K562 (cell line): ENCODE measurements around the gene HOXA7. TPM values are rescaled to one million over a fixed set of nuclear protein-coding genes. Genes with fewer than 3 reads are reported as not detected.

Experiments
- ATAC-seq: fragments of 200-7000 bp; cut with Tn5 transposase; 3 replicates; pipeline ENCODE4 v1.9.1; 2020; ENCODE audit warnings: moderate library complexity
- BruUV-seq: library from RNA; stranded (reverse); fragments of 400-500 nt; replicated peaks from 2 replicates; lab custom pipeline; 2021; lab: Mats Ljungman, UMichigan
- CTCF ChIA-PET: fragments of 300-600 bp; formaldehyde crosslinking; extraction: SDS; loops from one replicate; lab custom pipeline; 2021; ENCODE audit warnings: low intra/inter-chr PET ratio; lab: Yijun Ruan, JAX
- POLR2A ChIA-PET: fragments of 300-600, 350-650 bp; sonication (Branson Sonifier 250); formaldehyde crosslinking; extraction: SDS; loops from one replicate; lab custom pipeline; 2021; ENCODE audit warnings: antibody characterized with exemption, inconsistent platforms; lab: Yijun Ruan, JAX
- DNase-seq, 4 experiments: peaks; one replicate each; pipeline versions ENCODE4 v3.0.0 to v3.0.0-alpha.2; 2011 to 2018; ENCODE audit warnings: low spot score in 3 of 4, mixed read lengths in 3 of 4; ENCODE audit errors: extremely low read depth in 1 of 4
- FAIRE-seq: peaks from 2 replicates; lab custom pipeline; 2011; peaks lifted over from hg19 to GRCh38; lab: Jason Lieb, UNC
- H2AFZ ChIP-seq: 2 replicates; pipeline ENCODE4 v1.6.0; 2011; ENCODE audit warnings: low read depth, low read length, control low read depth, inconsistent platforms
- H3K27ac ChIP-seq: fragments of 200-600 bp; 3 replicates; pipeline ENCODE4 v1.8.0; 2011; ENCODE audit warnings: low read depth, mild to moderate bottlenecking, control low read depth, inconsistent platforms, low read length, moderate library complexity, mixed read lengths; ENCODE audit errors: extremely low read depth
- H3K27me3 ChIP-seq, 2 experiments: fragments of 300-600 bp in 1 of 2; 2 replicates in 1 of 2; 3 replicates in 1 of 2; pipeline versions ENCODE4 v1.6.0 to v1.8.0; 2011; ENCODE audit warnings: inconsistent platforms in 2 of 2, low read length in 2 of 2, mild to moderate bottlenecking in 1 of 2, mixed read lengths in 1 of 2, moderate library complexity in 1 of 2; ENCODE audit not compliant: control insufficient read depth in 2 of 2, insufficient read depth in 2 of 2
- H3K36me3 ChIP-seq: fragments of 300-600 bp; 3 replicates; pipeline ENCODE4 v1.8.0; 2011; ENCODE audit warnings: mild to moderate bottlenecking, low read length, inconsistent platforms; ENCODE audit not compliant: control insufficient read depth, insufficient read depth
- H3K4me1 ChIP-seq, 2 experiments: fragments of 200-600 bp in 1 of 2; replicated peaks in 1 of 2; 2 replicates in 1 of 2; 3 replicates in 1 of 2; pipeline versions ENCODE4 v1.5.1 to v1.8.0; 2011; ENCODE audit warnings: inconsistent platforms in 2 of 2, low read length in 2 of 2, mild to moderate bottlenecking in 1 of 2, mixed read lengths in 1 of 2, moderate library complexity in 1 of 2; ENCODE audit not compliant: control insufficient read depth in 2 of 2, insufficient read depth in 2 of 2
- H3K4me2 ChIP-seq: 2 replicates; pipeline ENCODE4 v1.6.1; 2011; ENCODE audit warnings: low read length, control low read depth, inconsistent platforms, mixed read lengths; ENCODE audit not compliant: insufficient read depth
- H3K4me3 ChIP-seq: fragments of 200-600 bp; sonication (generic), shearing (Covaris generic); 2 replicates; pipeline ENCODE4 v1.5.1; 2016; ENCODE audit warnings: control low read depth, inconsistent platforms
- H3K79me2 ChIP-seq: fragments of 200-600 bp; 3 replicates; pipeline ENCODE4 v1.8.0; 2011; ENCODE audit warnings: low read length, inconsistent platforms; ENCODE audit not compliant: control insufficient read depth, insufficient read depth
- H3K9ac ChIP-seq, 2 experiments: 2 replicates each; pipeline versions ENCODE4 v1.6.0 to v1.6.1; 2011; ENCODE audit warnings: low read depth in 2 of 2, low read length in 2 of 2, control low read depth in 1 of 2, inconsistent platforms in 1 of 2, mild to moderate bottlenecking in 1 of 2, mixed read lengths in 1 of 2; ENCODE audit not compliant: insufficient read depth in 1 of 2
- H3K9me1 ChIP-seq: one replicate; pipeline ENCODE4 v1.6.0; 2011; ENCODE audit warnings: inconsistent platforms, mild to moderate bottlenecking, low read length, moderate library complexity; ENCODE audit not compliant: control insufficient read depth, insufficient read depth
- H3K9me3 ChIP-seq: replicated peaks from 2 replicates; pipeline ENCODE4 v1.5.1; 2011; ENCODE audit warnings: low read depth, low read length, inconsistent platforms; ENCODE audit not compliant: control insufficient read depth, insufficient read depth
- H4K20me1 ChIP-seq: replicated peaks from 2 replicates; pipeline ENCODE4 v1.6.1; 2011; ENCODE audit warnings: low read length, inconsistent platforms, mixed read lengths; ENCODE audit not compliant: control insufficient read depth, insufficient read depth
- CC2D1A ChIP-seq: fragments of 450-650 bp; IDR thresholded peaks from 2 replicates; pipeline ENCODE4 v1.6.1; 2017; ENCODE audit warnings: mild to moderate bottlenecking
- CHD2 ChIP-seq: IDR thresholded peaks from 2 replicates; pipeline ENCODE4 v1.6.1; 2011; ENCODE audit warnings: low read depth, low read length
- CTCF ChIP-seq, 3 experiments: IDR thresholded peaks in 2 of 3; conservative IDR thresholded peaks in 1 of 3; 2 replicates each; pipeline ENCODE4 v1.5.1; 2011 to 2012; ENCODE audit warnings: low read length in 3 of 3, mild to moderate bottlenecking in 3 of 3, control low read depth in 2 of 3, improper control_type of control experiment in 1 of 3, inconsistent platforms in 1 of 3, low read depth in 1 of 3, mixed read lengths in 1 of 3, moderate library complexity in 1 of 3; ENCODE audit not compliant: insufficient read depth in 2 of 3
- ESRRA ChIP-seq: fragments of 450-650 bp; IDR thresholded peaks from 2 replicates; pipeline ENCODE4 v1.6.1; 2014; ENCODE audit warnings: low read depth, mild to moderate bottlenecking, moderate library complexity, borderline replicate concordance
- FOXK1 ChIP-seq: sonication (generic); formaldehyde crosslinking; IDR thresholded peaks from 2 replicates; pipeline ENCODE4 v1.8.0; 2022; ENCODE audit warnings: missing genetic modification reagents, mild to moderate bottlenecking, borderline replicate concordance
- HNRNPUL1 ChIP-seq: fragments of 200-400 bp; formaldehyde crosslinking; IDR thresholded peaks from 2 replicates; pipeline ENCODE4 v1.6.1; 2017; ENCODE audit warnings: low read length
- HOXB6 ChIP-seq: fragments of 250-450 bp; sonication (Bioruptor Pico); IDR thresholded peaks from 2 replicates; pipeline ENCODE4 v1.5.1; 2022; ENCODE audit warnings: mild to moderate bottlenecking, borderline replicate concordance
- KDM4B ChIP-seq, 2 experiments: fragments of 450-650 bp in 1 of 2; sonication (generic) in 1 of 2; IDR thresholded peaks; 2 replicates each; pipeline ENCODE4 v1.6.1; 2016 to 2017; ENCODE audit warnings: borderline replicate concordance in 2 of 2, antibody characterized with exemption in 1 of 2, low read depth in 1 of 2, mild to moderate bottlenecking in 1 of 2
- MAZ ChIP-seq, 2 experiments: fragments of 450-650 bp in 1 of 2; sonication (generic) in 1 of 2; formaldehyde crosslinking; IDR thresholded peaks in 1 of 2; conservative IDR thresholded peaks in 1 of 2; 2 replicates each; pipeline versions ENCODE4 v1.4.0 to v1.5.0; 2020; ENCODE audit warnings: mild to moderate bottlenecking in 1 of 2, missing genetic modification reagents in 1 of 2
- MLX ChIP-seq, 2 experiments: fragments of 450-650 bp in 1 of 2; sonication (generic) in 1 of 2; formaldehyde crosslinking; conservative IDR thresholded peaks; 2 replicates each; pipeline versions ENCODE4 v1.4.0 to v1.8.1; 2020 to 2022; ENCODE audit warnings: mild to moderate bottlenecking in 1 of 2, missing genetic modification reagents in 1 of 2
- NFIC ChIP-seq: fragments of 450-650 bp; IDR thresholded peaks from 2 replicates; pipeline ENCODE4 v1.6.1; 2017; ENCODE audit warnings: mild to moderate bottlenecking, inconsistent platforms
- PCBP2 ChIP-seq: fragments of 200-400 bp; formaldehyde crosslinking; IDR thresholded peaks from 2 replicates; pipeline ENCODE4 v1.6.1; 2018; ENCODE audit warnings: low read length, low read depth, mild to moderate bottlenecking, moderate library complexity; ENCODE audit not compliant: poor library complexity, severe bottlenecking
- SIN3B ChIP-seq: fragments of 450-650 bp; IDR thresholded peaks from 2 replicates; pipeline ENCODE4 v1.6.1; 2017; ENCODE audit warnings: low read depth, mild to moderate bottlenecking, moderate library complexity
- SMC3 ChIP-seq: conservative IDR thresholded peaks from 2 replicates; pipeline ENCODE4 v1.6.1; 2011; ENCODE audit warnings: low read depth, low read length, improper control_type of control experiment; ENCODE audit not compliant: insufficient read depth
- STAT5B ChIP-seq: fragments of 250-450 bp; sonication (Bioruptor Pico); IDR thresholded peaks from 2 replicates; pipeline ENCODE4 v1.8.0; 2021; ENCODE audit warnings: mild to moderate bottlenecking, inconsistent platforms
- TGIF2 ChIP-seq: sonication (generic); formaldehyde crosslinking; IDR thresholded peaks from 2 replicates; pipeline ENCODE4 v1.8.1; 2022; ENCODE audit warnings: mild to moderate bottlenecking, missing genetic modification reagents, moderate library complexity
- ZBTB7A ChIP-seq: IDR thresholded peaks from 2 replicates; pipeline ENCODE4 v1.6.1; 2011; ENCODE audit warnings: low read depth, mild to moderate bottlenecking, low read length, moderate library complexity, borderline replicate concordance; ENCODE audit not compliant: control insufficient read depth
- ZC3H11A ChIP-seq: IDR thresholded peaks from 2 replicates; pipeline ENCODE4 v1.6.1; 2012; ENCODE audit warnings: low read depth, low read length, improper control_type of control experiment
- ZC3H8 ChIP-seq: fragments of 450-650 bp; IDR thresholded peaks from 2 replicates; pipeline ENCODE4 v1.6.1; 2017
- WGBS: fragments of 100-300 bp; shearing (Covaris generic); methylation state at CpG from one replicate; pipeline ENCODE4 v1.1.6; 2016; ENCODE audit warnings: low coverage, mixed read lengths; ENCODE audit not compliant: insufficient coverage; ENCODE audit errors: missing lambda C conversion rate; 5-methylcytosine and 5-hydroxymethylcytosine counted together
- in situ Hi-C: fragments of 300-500 bp; cut with MboI; formaldehyde crosslinking; loops from 4 replicates; pipeline ENCODE4 v1.15.0; 2018; ENCODE audit warnings: inconsistent platforms, mixed read lengths
- intact Hi-C: fragments of 100-400 bp; cut with micrococcal nuclease; formaldehyde crosslinking; loops from 2 replicates; pipeline ENCODE4 v1.14.2; 2022
- polyA plus RNA-seq, 8 experiments: library from polyadenylated mRNA; depleted of rRNA in 4 of 8; stranded (reverse) in 5 of 8; unstranded in 3 of 8; fragments of >200 nt; fragmentation: Nextera tagmentation in 2 of 8; fragmentation: Illumina TruSeq in 1 of 8; extraction: Ambion mirVana in 2 of 8; extraction: Trizol in 1 of 8; gene quantifications; 2 replicates each; pipeline versions ENCODE4 v1.2.1 to v1.2.3, GENCODE V29; 2011 to 2014; ENCODE audit warnings: inconsistent platforms in 1 of 8, missing spikeins in 1 of 8
- total RNA-seq, 7 experiments: library from RNA; depleted of rRNA in 6 of 7; stranded (reverse); fragments of >200 nt in 6 of 7; fragmentation: Illumina TruSeq in 2 of 7; extraction: Trizol in 2 of 7; gene quantifications; 2 replicates each; pipeline versions ENCODE4 v1.2.1 to v1.2.3, GENCODE V29; 2011 to 2021; ENCODE audit warnings: low replicate concordance in 1 of 7

HOXA7 gene
- total and polyA plus RNA-seq, 9 of the 15 experiments (the other 6 are each of a cell fraction or from before 2014, with no cell fraction given), result not detected

GRCh38 chr7:27160546-27161213, 4.2 kb upstream of the HOXA7 start:
- intact Hi-C loops, result loop anchor here (2.0 to 5.0 kb wide), 5 partner anchors 298 to 1268 kb away; partner anchors contain the start of genes SKAP2 and SNX10
- H3K9ac ChIP-seq, result peak overlapping the region in 1 of 2 experiments; percentile 66; a peak in 1 of 4 replicates
- BruUV-seq, result no TSS peak
- H3K4me2 ChIP-seq, result peak overlapping the region; percentile 70
- ATAC-seq (peak; percentile 89), DNase-seq (peak; percentile 81 to 88 (median 84)), FAIRE-seq (peak; percentile 95)
- no peaks in the 10 kb centered on the region for H4K20me1 ChIP-seq
- WGBS, result 20% methylated on average over 51 of the region's 54 CpGs
- H3K36me3 ChIP-seq, result no peaks in the 10 kb centered on the region
- peaks cover 0 to 26% of the 10 kb centered on the region in 2 experiments; a peak in 2 of 5 replicates for H3K4me1 ChIP-seq
- H3K9me3 ChIP-seq, result no peaks in the 10 kb centered on the region
- H3K79me2 ChIP-seq, result no peaks in the 10 kb centered on the region
- peak overlapping the region; percentile 14 for H3K4me3 ChIP-seq
- in situ Hi-C loops, result loop anchor here (25.0 kb wide), 3 partner anchors 648 to 1273 kb away; no protein-coding TSS in a partner anchor
- POLR2A ChIA-PET, result interaction anchor here (0.7 to 1.5 kb wide), 3 partner anchors 9 to 648 kb away, joined by 3 to 4 read pairs (median 3); no protein-coding TSS in a partner anchor
- peak overlapping the region; percentile 83 for H2AFZ ChIP-seq
- H3K27ac ChIP-seq, result no peak overlapping the region
- CTCF ChIA-PET, result interaction anchor here (0.6 to 2.5 kb wide), 7 partner anchors 34 to 793 kb away, joined by 3 to 16 read pairs (median 4); no protein-coding TSS in a partner anchor
- peaks cover 18 to 76% of the 10 kb centered on the region in 2 experiments for H3K27me3 ChIP-seq
- no peaks in the 10 kb centered on the region for H3K9me1 ChIP-seq
- TF ChIP-seq SIN3B (no peak), PCBP2 (no peak), ZC3H11A (peak; percentile 93), HNRNPUL1 (no peak), MAZ (CRISPR knock-in tag; conservative IDR thresholded peaks at IDR 0.05 in 1 of 2, IDR thresholded peaks at IDR 0.05 in 1 of 2) (peak; percentile 14 to 26; a peak in 1 of 4 replicates), CTCF (IDR thresholded peaks at IDR 0.05 in 2 of 3, conservative IDR thresholded peaks at IDR 0.05 in 1 of 3; ENCODE audit: insufficient read depth in 2 of 3, low read depth in 1 of 3, low read length in 3 of 3) (peak; percentile 87 to 91 (median 91)), KDM4B (IDR thresholded peaks at IDR 0.05; ENCODE audit: borderline replicate concordance in 2 of 2, low read depth in 1 of 2) (no peak), ZC3H8 (no peak), ESRRA (no peak), NFIC (no peak), STAT5B (CRISPR knock-in tag) (no peak), TGIF2 (CRISPR knock-in tag) (0 out of 2 replicates have a peak, but pooled peaks have one; percentile 36), FOXK1 (CRISPR knock-in tag) (no peak), MLX (CRISPR knock-in tag; conservative IDR thresholded peaks at IDR 0.05) (no peak), SMC3 (peak; percentile 85), ZBTB7A (peak; percentile 71; the same call in 1 of the 2 replicates), CC2D1A (peak; percentile 46; the same call in 1 of the 2 replicates), CHD2 (no peak), HOXB6 (CRISPR knock-in tag) (no peak)
